ENCODE measurements around the gene GLCE.

The GLCE gene

GRCh38 chr15:69135499-69135898 is 24.9 kb upstream of the GLCE start:
- no peak for TF ChIP-seq CTCF (IDR thresholded peaks at IDR 0.05; ENCODE audit: low read depth, low read length, missing control alignments)
- no peak overlapping the region for H3K4me3 ChIP-seq (ENCODE audit: low read depth, low read length)
- no peak for DNase-seq (ENCODE audit: low read depth)

- H3K4me3 ChIP-seq (ENCODE audit: low read depth, low read length), result no peak overlapping the region
- TF ChIP-seq CTCF (IDR thresholded peaks at IDR 0.05; ENCODE audit: low read depth, low read length, missing control alignments), result no peak
- DNase-seq (ENCODE audit: low read depth), result no peak
These were observed 21.5 kb upstream of the GLCE start for GRCh38 chr15:69138963-69139362.

GRCh38 chr15:69140306-69140705 is 20.1 kb upstream of the GLCE start:
- DNase-seq (ENCODE audit: low read depth), result no peak
- no peak for TF ChIP-seq CTCF (IDR thresholded peaks at IDR 0.05; ENCODE audit: low read depth, low read length, missing control alignments)
- H3K4me3 ChIP-seq (ENCODE audit: low read depth, low read length), result no peak overlapping the region

- TF ChIP-seq CTCF (IDR thresholded peaks at IDR 0.05; ENCODE audit: low read depth, low read length, missing control alignments), result no peak
- no peak overlapping the region for H3K4me3 ChIP-seq (ENCODE audit: low read depth, low read length)
- no peak for DNase-seq (ENCODE audit: low read depth)
These were observed 19.1 kb upstream of the GLCE start for GRCh38 chr15:69141286-69141701.

- no peak overlapping the region for H3K4me3 ChIP-seq (ENCODE audit: low read depth, low read length)
- TF ChIP-seq CTCF (IDR thresholded peaks at IDR 0.05; ENCODE audit: low read depth, low read length, missing control alignments), result no peak
- DNase-seq (ENCODE audit: low read depth), result no peak
These were observed 18.6 kb upstream of the GLCE start for GRCh38 chr15:69141833-69142232.

GRCh38 chr15:69143756-69144436 is 16.5 kb upstream of the GLCE start:
- no peak for DNase-seq (ENCODE audit: low read depth)
- H3K4me3 ChIP-seq (ENCODE audit: low read depth, low read length), result no peak overlapping the region
- no peak for TF ChIP-seq CTCF (IDR thresholded peaks at IDR 0.05; ENCODE audit: low read depth, low read length, missing control alignments)

GRCh38 chr15:69144530-69144929 is 15.9 kb upstream of the GLCE start:
- TF ChIP-seq CTCF (IDR thresholded peaks at IDR 0.05; ENCODE audit: low read depth, low read length, missing control alignments), result no peak
- H3K4me3 ChIP-seq (ENCODE audit: low read depth, low read length), result no peak overlapping the region
- no peak for DNase-seq (ENCODE audit: low read depth)

All from GM12864 (cell line).